ENCODE data around the gene HHIPL1. TPM values are rescaled to one million over a fixed set of nuclear protein-coding genes. Genes with fewer than 3 reads are reported as not detected.

HHIPL1 gene
- total and polyA plus RNA-seq, 2 donors (not counting 3 experiments of a cell fraction or from before 2014, with no cell fraction given): 1.3 to 2.1 TPM

GRCh38 chr14:99678198-99678597 lies 33.3 kb downstream of the HHIPL1 start:
- H3K27me3 ChIP-seq (ENCODE audit: control insufficient read depth in 2 of 2, insufficient read depth in 2 of 2, low read length in 2 of 2): peaks cover 10 to 15% of the 10 kb centered on the region in 2 experiments
- H2AFZ ChIP-seq (ENCODE audit: low read depth, low read length): no peak overlapping the region
- H3K27ac ChIP-seq (ENCODE audit: insufficient read depth, low read depth, low read length): no peak overlapping the region
- dilution Hi-C loops (cut with MboI; ENCODE audit: extremely low pct_ligation_motif_present, low sequenced_read_pairs): no loop called here
- no peak overlapping the region for H3K9ac ChIP-seq (replicated peaks; ENCODE audit: extremely low read depth, insufficient read depth, low read length)
- CTCF ChIA-PET: interaction anchor here (1.3 to 1.7 kb wide), 2 partner anchors 20 to 221 kb away, joined by 3 to 7 read pairs; no protein-coding TSS in a partner anchor
- TF ChIP-seq FOS (IDR thresholded peaks at IDR 0.05; ENCODE audit: borderline replicate concordance, insufficient read depth, low read length): no peak
- no peak for TF ChIP-seq MYC (IDR thresholded peaks at IDR 0.05; ENCODE audit: low read depth, low read length)
- TF ChIP-seq POLR2A (IDR thresholded peaks at IDR 0.05; ENCODE audit: low read depth, low read length): no peak
- no peak for TF ChIP-seq EZH2 (IDR thresholded peaks at IDR 0.05; ENCODE audit: borderline replicate concordance, low read depth, low read length, severe bottlenecking)
- TF ChIP-seq GATA2 (IDR thresholded peaks at IDR 0.05; ENCODE audit: insufficient read depth, insufficient read length, low read depth, low read length): no peak
- no peak for TF ChIP-seq CTCF (IDR thresholded peaks at IDR 0.05; ENCODE audit: extremely low read depth in 1 of 2, insufficient read depth in 1 of 2, low read depth in 1 of 2, low read length in 2 of 2)
- no peak for TF ChIP-seq JUN (IDR thresholded peaks at IDR 0.05; ENCODE audit: borderline replicate concordance, insufficient read depth, insufficient read length, low read depth)
- TF ChIP-seq, protein P1, sequence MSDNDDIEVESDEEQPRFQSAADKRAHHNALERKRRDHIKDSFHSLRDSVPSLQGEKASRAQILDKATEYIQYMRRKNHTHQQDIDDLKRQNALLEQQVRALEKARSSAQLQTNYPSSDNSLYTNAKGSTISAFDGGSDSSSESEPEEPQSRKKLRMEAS (IDR thresholded peaks at IDR 0.05; ENCODE audit: insufficient read depth, insufficient read length): no peak
- TF ChIP-seq POLR2AphosphoS5 (IDR thresholded peaks at IDR 0.05; ENCODE audit: insufficient read depth, low read depth, low read length): no peak
- no peaks in the 10 kb centered on the region for H3K9me3 ChIP-seq (replicated peaks; ENCODE audit: control insufficient read depth, insufficient read depth, low read length)
- H3K36me3 ChIP-seq (ENCODE audit: control insufficient read depth in 2 of 2, extremely low read depth in 1 of 2, insufficient read depth in 2 of 2, low read length in 2 of 2): no peaks in the 10 kb centered on the region
- no peaks in the 10 kb centered on the region for H4K20me1 ChIP-seq (replicated peaks; ENCODE audit: control insufficient read depth, extremely low read depth, insufficient read depth, low read length)
- POLR2A ChIA-PET: no interaction called here
- H3K4me1 ChIP-seq (ENCODE audit: control insufficient read depth, extremely low read depth, insufficient read depth, low read length): peaks cover 5% of the 10 kb centered on the region
- H3K4me2 ChIP-seq (ENCODE audit: insufficient read depth, low read length): no peak overlapping the region
- intact Hi-C loops (cut with micrococcal nuclease): no loop called here
- no peak overlapping the region for H3K4me3 ChIP-seq (replicated peaks in 1 of 3; ENCODE audit: insufficient read depth in 1 of 3, low read depth in 1 of 3, low read length in 3 of 3)
- FAIRE-seq (no peak), DNase-seq (ENCODE audit: low read depth, low spot score) (no peak)
- no peaks in the 10 kb centered on the region for H3K9me1 ChIP-seq (replicated peaks; ENCODE audit: control insufficient read depth, extremely low read depth, insufficient read depth, low read length)
- H3K79me2 ChIP-seq (ENCODE audit: control insufficient read depth, insufficient read depth, low read length): no peaks in the 10 kb centered on the region
- BruUV-seq (replicated peaks): no TSS peak

All from endothelial cell of umbilical vein (primary cell).